UCSD-AML1 (cell line): ENCODE data around the gene AQP2.
"Not testable (repeated sequence)": the region's sequence is repeated elsewhere in the genome, so short reads cannot be mapped to it uniquely, and the experiment has no call there.

Experiments used
- DNase-seq: peaks from one replicate; lab custom pipeline; 2025; ENCODE audit not compliant: unreplicated experiment; lab: John Stamatoyannopoulos, UW

Gene AQP2

GRCh38 chr12:49984476-49985359, 34.2 kb downstream of the AQP2 start:
- DNase-seq = no peak

DNA sequence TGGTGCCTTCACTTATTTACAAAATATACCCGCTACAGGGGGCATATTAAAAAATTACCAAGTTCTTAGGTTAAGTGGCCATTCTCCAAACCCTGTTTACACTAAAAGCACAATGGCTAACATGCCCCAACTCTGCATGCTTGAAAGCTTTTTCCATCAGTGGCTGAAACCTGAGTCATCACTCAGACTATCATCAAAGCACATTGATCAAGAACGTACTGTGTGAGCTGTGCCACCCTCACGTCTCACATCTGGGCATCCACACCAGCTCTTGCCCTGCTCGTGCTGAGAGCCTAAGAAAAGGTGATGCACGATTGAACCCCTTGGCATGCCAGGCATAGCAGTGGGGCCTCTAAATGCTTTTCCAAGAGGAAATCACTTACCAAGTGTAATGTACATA, 35.4 kb downstream of the AQP2 start:
- DNase-seq = no peak

DNA sequence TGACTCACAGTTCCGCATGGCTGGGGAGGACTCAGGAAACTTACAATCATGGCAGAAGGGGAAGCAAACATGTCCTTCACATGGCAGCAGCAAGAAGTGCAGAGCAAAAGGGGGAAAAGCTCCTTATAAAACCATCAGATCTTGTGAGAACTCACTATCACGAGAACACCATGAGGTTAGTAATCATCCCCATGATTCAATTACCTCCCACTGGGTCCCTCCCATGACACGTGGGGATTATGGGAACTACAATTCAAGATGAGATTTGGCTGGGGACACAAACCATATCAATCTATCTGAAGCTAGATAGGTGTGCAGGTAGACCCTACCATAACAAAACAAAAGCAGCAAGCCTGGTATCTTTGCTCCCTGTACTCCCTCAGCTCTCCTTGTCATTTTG, 35.9 kb downstream of the AQP2 start:
- not testable (repeated sequence) for DNase-seq

- no peak for DNase-seq
Observed at GRCh38 chr12:49987625-49988303, 37.2 kb downstream of the AQP2 start.

DNA sequence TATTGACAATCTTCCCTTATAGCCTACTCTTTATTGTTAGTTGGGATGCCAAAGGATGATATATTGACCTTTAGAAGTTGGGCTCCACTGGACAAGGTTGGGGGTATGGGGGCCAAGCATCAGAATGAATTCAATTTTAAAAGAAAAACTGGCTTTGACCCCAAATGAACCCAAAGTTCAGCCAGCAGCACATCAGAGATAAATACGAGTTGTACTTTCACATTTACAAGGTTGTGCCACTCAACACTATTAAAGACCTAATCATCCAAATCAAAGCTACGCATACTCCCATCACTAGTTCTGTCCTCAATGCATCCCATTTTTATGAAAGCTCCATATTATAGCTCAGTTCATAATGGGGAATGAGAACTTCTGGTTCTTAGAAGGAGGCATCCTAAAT, 38.9 kb downstream of the AQP2 start:
- not testable (repeated sequence) for DNase-seq

DNA sequence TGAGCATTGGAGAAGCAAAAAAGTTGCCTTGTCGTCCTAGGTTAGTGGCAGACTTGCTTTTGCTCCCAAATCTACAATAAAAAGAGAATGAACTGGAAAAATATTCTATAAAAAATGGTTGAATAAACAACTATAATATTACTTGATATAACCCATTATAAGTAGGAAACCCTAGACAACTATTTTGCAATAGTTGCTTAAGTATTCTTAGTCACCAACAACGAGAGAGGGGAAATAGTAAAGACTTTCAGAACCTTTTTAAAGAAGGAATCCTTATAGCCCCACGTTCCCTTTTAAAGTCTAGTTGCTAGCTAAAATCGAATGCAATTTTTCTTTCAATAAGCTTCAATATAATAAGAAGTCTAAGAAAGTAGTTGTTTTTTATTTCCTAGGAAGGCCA, 39.7 kb downstream of the AQP2 start:
- no peak for DNase-seq

- no peak for DNase-seq
Observed at GRCh38 chr12:49998453-49998852, 47.9 kb downstream of the AQP2 start.

GRCh38 chr12:50003595-50003994, 53.1 kb downstream of the AQP2 start:
- DNase-seq = no peak

DNA sequence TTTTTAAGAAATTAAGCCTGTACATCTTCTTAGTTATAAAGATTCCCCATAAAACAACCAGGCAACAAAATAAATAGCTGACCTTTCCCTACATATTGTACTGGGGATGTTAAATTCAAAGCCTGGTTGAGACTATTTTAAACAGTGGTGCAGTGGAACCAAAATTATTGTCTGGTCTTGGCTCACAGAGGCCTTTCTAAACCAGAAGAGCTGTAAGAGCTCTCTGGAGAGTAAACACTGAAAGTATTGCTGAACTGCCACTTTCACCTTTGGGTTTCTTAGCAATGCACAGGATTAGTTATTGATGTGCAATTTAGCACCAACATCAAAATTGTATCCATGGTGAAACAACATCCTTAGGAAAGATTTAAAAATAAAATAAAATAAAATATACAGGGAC, 54.2 kb downstream of the AQP2 start:
- DNase-seq = no peak

DNA sequence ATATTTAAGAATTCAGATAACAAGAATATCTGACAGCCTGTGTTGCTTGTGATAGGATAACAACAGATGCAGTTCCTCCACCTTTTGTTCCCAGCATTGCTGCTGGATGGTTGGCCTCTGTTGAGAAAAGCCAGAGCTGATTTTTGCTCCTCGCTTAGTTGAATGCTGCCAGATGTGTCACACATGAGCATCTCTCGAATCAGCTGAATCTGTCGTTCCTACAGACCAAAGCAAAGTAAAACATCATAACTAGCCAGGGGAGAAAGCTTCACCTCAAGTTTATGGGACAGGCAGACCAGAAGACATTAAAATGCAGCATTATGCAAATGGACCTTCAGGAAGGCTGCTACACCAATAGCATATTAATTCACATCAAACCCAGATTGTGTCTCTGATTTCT, 54.6 kb downstream of the AQP2 start:
- DNase-seq = no peak

- no peak for DNase-seq
Observed at GRCh38 chr12:50006280-50006679, 55.7 kb downstream of the AQP2 start.

- no peak for DNase-seq
Observed at GRCh38 chr12:50006754-50007442, 56.4 kb downstream of the AQP2 start.
